Neural cell (in vitro differentiated cells): ENCODE measurements around the gene SAMD9.

Experiments
- CTCF ChIP-seq: fragments of 450-650 bp; IDR thresholded peaks from 2 replicates; pipeline ENCODE4 v1.5.1; 2014; ENCODE audit warnings: antibody characterized with exemption, mild to moderate bottlenecking, moderate library complexity; ENCODE audit not compliant: poor library complexity, severe bottlenecking
- EP300 ChIP-seq: fragments of 450-650 bp; conservative IDR thresholded peaks from 2 replicates; pipeline ENCODE4 v1.6.1; 2014; ENCODE audit warnings: antibody characterized with exemption, mild to moderate bottlenecking, moderate library complexity; ENCODE audit not compliant: poor library complexity, severe bottlenecking
- EZH2 ChIP-seq: fragments of 200-600, 300-800 bp; shearing (Covaris generic), sonication (generic); IDR thresholded peaks from 2 replicates; pipeline ENCODE4 v1.6.1; 2014; ENCODE audit warnings: antibody characterized with exemption, low read length, borderline replicate concordance, mild to moderate bottlenecking; ENCODE audit not compliant: insufficient read depth, poor library complexity, severe bottlenecking
- POLR2AphosphoS5 ChIP-seq: IDR thresholded peaks from 2 replicates; pipeline ENCODE4 v1.6.1; 2012
- RAD21 ChIP-seq: fragments of 450-650 bp; conservative IDR thresholded peaks from 2 replicates; pipeline ENCODE4 v1.6.1; 2014; ENCODE audit warnings: antibody characterized with exemption, mild to moderate bottlenecking, moderate library complexity
- SMC3 ChIP-seq: fragments of 450-650 bp; conservative IDR thresholded peaks from 2 replicates; pipeline ENCODE4 v1.6.1; 2014; ENCODE audit warnings: antibody characterized with exemption, mild to moderate bottlenecking, moderate library complexity; ENCODE audit not compliant: poor library complexity

GRCh38 chr7:93054975-93055374 lies 62.8 kb downstream of the SAMD9 start:
- TF ChIP-seq EZH2: no peak
- TF ChIP-seq CTCF: no peak
- TF ChIP-seq RAD21: no peak
- TF ChIP-seq POLR2AphosphoS5: no peak
- no peak for TF ChIP-seq EP300
- no peak for TF ChIP-seq SMC3
